Muscle of arm (tissue), 14 donors: ENCODE data around the gene TGFBI. TPM values are rescaled to one million over a fixed set of nuclear protein-coding genes. Genes with fewer than 3 reads are reported as not detected.
A peak's percentile ranks its signal among the peaks of the same experiment; 100 is the strongest.

Experiments
- DNase-seq: peaks from one replicate; pipeline ENCODE4 v3.0.0-alpha.2; 2013
- long read RNA-seq, 11 donors: transcript quantifications; one replicate each; lab custom pipeline, GENCODE V29; 2026
- polyA plus RNA-seq, 12 donors: library from polyadenylated mRNA; unstranded; fragments of 120-200 nt; gene quantifications; one replicate each; pipeline ENCODE4 v1.2.1, GENCODE V29; 2013; ENCODE audit not compliant: insufficient read length in 12 of 12

The TGFBI gene
- polyA plus RNA-seq, result 100 to 1,000 TPM in 10 of 12 donors, 10 to 100 TPM in 1, not detected in 1; 85.2 to 354 (median 186) TPM
- long read RNA-seq, donor 1, transcript TGFBI-201 (17 exons, 2,804 nt), result major isoform, 10 of 39 reads
- long read RNA-seq, donor 1, partial matches to known transcripts, result 29 of 39 reads
- long read RNA-seq, donor 1, other reads (novel, unspliced or antisense), result 0 of 39 reads
- long read RNA-seq, donor 2, transcript TGFBI-201 (17 exons, 2,804 nt), result major isoform, 10 of 24 reads
- long read RNA-seq, donor 2, partial matches to known transcripts, result 12 of 24 reads
- long read RNA-seq, donor 2, other reads (novel, unspliced or antisense), result 0 of 24 reads
- long read RNA-seq, donor 3, partial matches to known transcripts, result 0 of 4 reads
- long read RNA-seq, donor 3, other reads (novel, unspliced or antisense), result 0 of 4 reads
- long read RNA-seq, donor 4, partial matches to known transcripts, result 0 of 4 reads
- long read RNA-seq, donor 4, other reads (novel, unspliced or antisense), result 0 of 4 reads
- long read RNA-seq, donor 5, transcript TGFBI-201 (17 exons, 2,804 nt), result major isoform, 13 of 30 reads
- long read RNA-seq, donor 5, partial matches to known transcripts, result 17 of 30 reads
- long read RNA-seq, donor 5, other reads (novel, unspliced or antisense), result 0 of 30 reads
- long read RNA-seq, donor 6, transcript TGFBI-201 (17 exons, 2,804 nt), result major isoform, 6 of 6 reads
- long read RNA-seq, donor 6, partial matches to known transcripts, result 0 of 6 reads
- long read RNA-seq, donor 6, other reads (novel, unspliced or antisense), result 0 of 6 reads
- long read RNA-seq, donor 7, partial matches to known transcripts, result 14 of 18 reads
- long read RNA-seq, donor 7, other reads (novel, unspliced or antisense), result 0 of 18 reads
- long read RNA-seq, donor 8, transcript TGFBI-201 (17 exons, 2,804 nt), result major isoform, 15 of 33 reads
- long read RNA-seq, donor 8, partial matches to known transcripts, result 18 of 33 reads
- long read RNA-seq, donor 8, other reads (novel, unspliced or antisense), result 0 of 33 reads
- long read RNA-seq, donor 9, transcript TGFBI-201 (17 exons, 2,804 nt), result major isoform, 17 of 34 reads
- long read RNA-seq, donor 9, partial matches to known transcripts, result 14 of 34 reads
- long read RNA-seq, donor 9, other reads (novel, unspliced or antisense), result 0 of 34 reads
- long read RNA-seq, donor 10, transcript TGFBI-201 (17 exons, 2,804 nt), result major isoform, 21 of 41 reads
- long read RNA-seq, donor 10, partial matches to known transcripts, result 20 of 41 reads
- long read RNA-seq, donor 10, other reads (novel, unspliced or antisense), result 0 of 41 reads
- long read RNA-seq, donor 11, transcript TGFBI-201 (17 exons, 2,804 nt), result major isoform, 17 of 38 reads
- long read RNA-seq, donor 11, partial matches to known transcripts, result 21 of 38 reads
- long read RNA-seq, donor 11, other reads (novel, unspliced or antisense), result 0 of 38 reads

DNA sequence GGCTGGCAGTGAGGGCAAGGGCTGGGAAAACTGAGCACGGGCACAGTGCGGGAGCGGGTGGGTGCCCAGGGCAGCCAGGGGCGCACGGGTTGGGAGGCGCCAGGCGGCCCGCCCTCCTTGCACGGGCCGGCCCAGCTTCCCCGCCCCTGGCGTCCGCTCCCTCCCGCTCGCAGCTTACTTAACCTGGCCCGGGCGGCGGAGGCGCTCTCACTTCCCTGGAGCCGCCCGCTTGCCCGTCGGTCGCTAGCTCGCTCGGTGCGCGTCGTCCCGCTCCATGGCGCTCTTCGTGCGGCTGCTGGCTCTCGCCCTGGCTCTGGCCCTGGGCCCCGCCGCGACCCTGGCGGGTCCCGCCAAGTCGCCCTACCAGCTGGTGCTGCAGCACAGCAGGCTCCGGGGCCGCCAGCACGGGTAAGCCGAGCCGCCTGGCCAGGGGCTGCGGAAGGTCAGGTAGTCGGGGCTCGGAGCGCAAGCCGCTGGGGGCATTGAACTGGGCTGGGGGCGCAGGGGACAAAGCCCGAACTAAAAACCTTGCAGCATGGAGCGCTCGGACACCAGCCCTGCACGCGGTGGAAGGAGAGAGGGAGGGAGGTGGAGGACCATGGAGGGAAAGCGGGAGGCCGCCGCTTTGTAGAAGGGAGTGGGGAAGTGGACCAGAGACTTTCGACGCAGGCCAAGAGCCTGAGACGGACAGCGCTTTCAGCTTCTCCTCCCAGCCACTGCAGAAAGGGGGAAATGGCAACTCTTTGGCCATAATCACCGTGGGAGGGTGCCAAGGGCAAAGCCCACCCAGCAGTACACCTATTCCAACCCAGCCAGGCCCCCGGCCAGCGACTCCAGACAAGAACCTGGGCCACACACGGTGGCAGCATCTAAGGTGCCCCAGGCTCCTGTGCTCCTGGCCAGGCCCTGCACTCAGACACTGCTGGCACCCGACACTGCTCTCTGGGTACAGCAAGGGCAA lies at the start of gene TGFBI:
TSS of gene TGFBI (plus strand) at position 207 of the 961 bp plus-strand sequence. CDS start at position 275, 68 bp downstream.
- peak; percentile 66 for DNase-seq

DNA sequence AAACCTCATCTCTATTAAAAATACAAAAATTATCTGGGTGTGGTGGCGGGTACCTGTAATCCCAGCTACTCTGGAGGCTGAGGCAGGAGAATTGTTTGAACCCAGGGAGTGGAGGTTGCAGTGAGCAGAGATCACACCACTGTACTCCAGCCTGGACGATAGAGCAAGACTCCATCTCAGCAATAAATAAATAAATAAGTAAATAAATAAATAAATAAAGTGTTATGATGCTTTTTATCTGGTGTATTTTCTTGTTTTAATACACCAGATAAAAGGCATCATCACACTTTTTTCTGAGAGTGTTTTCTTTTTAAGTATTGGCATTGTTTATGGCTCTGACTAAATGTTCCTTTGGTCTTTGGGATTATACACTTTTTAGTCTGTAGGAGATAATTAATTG lies 49.8 kb upstream of the TGFBI start:
- no peak for DNase-seq

DNA sequence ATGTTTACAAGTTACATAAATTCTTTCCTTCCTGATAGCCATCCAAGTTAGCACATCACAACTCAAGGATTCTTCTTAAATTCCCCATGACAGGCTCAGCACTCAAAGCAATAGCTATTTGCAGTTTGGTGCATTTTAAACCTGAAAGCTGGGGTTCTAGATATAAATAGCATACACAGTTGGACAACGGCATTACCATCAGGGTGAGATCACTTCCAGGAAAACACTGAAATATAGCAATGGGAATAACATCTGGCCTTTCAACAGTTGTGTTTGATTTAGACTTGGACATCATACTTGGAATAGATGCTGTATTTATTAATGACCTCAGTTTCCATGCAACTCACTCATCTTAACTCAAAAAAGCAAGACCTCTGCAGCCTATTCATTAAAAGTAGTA lies 49.3 kb upstream of the TGFBI start:
- DNase-seq, result peak; percentile 94

DNA sequence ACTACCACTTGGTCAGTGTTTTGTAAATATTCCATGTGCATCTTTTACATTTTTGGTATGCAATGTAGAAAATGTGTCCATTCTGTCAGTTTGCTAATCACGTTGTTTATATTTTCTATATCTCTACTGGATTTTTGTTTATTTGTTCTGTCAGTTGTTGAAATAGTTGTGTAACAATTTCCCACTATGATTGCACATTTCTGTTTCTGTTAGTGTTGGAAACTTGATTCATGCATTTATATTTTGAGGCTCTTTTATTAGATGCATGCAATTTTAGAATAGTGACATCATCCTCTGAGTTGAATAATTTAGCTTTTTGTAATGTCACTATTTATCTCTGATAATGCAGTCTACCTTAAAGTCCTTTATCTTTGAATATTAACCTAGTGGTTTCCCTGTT lies 48.2 kb upstream of the TGFBI start:
- DNase-seq, result no peak

GRCh38 chr5:135985951-135986350 lies 42.8 kb upstream of the TGFBI start:
- no peak for DNase-seq

GRCh38 chr5:135986401-135986800 lies 42.4 kb upstream of the TGFBI start:
- DNase-seq, result no peak

DNA sequence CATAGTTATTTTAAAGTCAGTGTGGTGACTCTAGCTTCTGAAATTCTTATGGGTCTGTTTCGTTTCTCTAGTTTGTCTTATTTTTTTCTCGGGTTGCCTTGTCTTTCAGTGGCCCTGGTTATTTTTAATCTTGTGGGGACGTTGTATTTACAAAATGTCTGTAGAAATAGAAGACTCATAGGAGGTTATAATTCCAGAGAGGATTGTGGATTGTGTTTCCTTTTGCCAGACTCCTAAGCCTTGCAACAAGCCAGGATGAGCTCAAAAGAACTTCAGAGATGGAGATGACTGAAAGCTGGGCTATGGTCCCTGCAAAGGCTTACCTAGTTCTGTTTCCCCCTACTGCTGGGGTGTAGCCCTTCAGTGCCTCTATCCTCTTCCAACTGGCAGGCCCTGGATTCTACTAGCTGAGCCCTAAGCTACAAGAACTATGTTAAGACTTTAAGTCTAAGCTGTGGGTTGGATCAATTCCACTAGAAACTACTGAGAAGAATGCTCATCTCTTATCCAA lies 41.8 kb upstream of the TGFBI start:
- DNase-seq, result no peak

DNA sequence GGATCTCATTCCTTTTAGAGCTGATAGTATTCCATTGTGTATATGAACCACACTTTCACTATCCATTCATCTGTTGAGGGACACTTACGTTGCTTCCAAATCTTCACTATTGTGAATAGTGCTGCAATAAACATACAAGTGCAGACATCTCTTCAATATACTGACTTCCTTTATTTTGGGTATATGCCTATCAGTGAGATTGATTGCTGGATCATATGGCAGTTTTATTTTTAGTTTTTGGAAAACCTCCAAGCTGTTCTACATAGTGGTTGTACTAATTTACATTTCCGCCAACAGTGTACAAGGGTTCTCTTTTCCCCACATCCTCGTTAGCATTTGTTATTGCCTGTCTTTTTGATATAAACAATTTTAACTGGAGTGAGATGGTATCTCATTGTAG lies 40.2 kb upstream of the TGFBI start:
- DNase-seq, result no peak

DNA sequence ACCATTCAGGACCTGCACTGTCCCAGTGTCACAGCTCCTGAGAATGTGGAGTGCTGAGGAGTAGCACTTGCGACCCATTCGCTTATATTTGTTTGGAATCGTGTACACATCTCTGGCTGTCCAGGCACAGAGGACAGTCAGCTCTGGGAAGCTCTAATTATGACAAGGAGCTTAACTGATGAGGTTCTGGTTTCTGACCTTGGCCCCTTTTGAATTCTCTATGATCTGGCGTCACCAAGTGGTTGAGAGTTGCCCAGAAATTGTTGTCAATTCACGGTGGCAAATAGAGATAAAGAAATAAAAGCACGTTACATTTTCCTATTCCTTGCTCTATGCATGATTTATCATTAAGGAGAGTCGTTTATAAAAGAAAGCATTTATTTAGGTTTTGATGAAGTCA lies 39.1 kb upstream of the TGFBI start:
- DNase-seq, result no peak

DNA sequence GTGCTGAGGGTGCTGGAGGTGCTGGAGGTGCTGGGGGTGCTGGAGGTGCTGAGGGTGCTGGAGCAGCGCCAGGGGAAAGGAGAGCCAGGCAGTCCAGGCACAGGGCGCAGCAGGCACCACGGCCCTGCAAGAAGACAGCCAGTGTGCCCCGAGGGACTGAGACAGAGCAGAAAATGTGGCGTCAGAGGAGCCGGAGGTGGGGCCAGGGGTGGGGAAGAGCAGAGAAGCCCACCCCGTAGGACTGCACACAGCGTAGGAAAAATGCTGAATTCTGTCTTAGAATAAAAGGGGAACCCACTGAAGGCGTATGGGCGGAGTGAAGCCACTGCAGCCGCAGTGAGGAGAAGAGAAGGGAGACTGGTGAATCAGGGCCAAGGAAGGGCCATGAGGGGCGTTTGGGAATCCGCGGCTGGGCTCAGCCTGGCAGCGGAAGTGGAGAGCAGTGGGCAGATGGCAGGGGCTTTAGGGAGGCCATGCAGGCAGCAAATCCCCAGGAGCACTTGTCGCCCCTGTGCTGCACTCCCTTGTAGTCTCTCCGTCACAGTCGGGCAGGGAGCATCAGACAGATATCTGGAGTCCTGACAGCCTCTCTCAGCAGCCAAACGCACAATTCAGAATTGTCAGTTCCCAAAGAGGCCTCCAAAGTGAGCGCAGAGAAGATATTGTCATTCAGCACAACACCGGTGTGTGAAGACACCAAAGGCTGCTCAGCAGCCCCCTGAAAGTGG lies 38.1 kb upstream of the TGFBI start:
- no peak for DNase-seq

DNA sequence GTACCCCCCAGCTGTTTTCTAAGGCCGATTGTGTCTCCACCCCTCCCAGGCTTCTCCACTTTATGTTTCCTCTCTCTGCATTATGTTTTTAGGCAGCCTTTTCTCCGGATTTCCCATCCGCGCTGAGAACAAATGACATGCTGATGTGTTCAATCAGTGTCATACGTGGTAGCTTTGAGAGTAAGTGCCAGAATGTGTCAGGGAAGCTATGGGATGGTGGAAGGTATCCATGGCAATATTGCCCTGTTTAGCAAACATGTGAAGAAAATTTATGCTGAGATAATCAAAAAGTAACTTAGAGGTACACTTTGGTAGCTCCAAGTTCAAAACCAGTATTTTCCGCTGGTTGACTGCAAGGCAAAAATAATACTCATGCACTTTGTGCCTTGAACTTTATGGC lies 37.4 kb upstream of the TGFBI start:
- no peak for DNase-seq

GRCh38 chr5:135993335-135993879 lies 35.4 kb upstream of the TGFBI start:
- no peak for DNase-seq

GRCh38 chr5:135993880-135994636 lies 34.7 kb upstream of the TGFBI start:
- peak; percentile 81 for DNase-seq

DNA sequence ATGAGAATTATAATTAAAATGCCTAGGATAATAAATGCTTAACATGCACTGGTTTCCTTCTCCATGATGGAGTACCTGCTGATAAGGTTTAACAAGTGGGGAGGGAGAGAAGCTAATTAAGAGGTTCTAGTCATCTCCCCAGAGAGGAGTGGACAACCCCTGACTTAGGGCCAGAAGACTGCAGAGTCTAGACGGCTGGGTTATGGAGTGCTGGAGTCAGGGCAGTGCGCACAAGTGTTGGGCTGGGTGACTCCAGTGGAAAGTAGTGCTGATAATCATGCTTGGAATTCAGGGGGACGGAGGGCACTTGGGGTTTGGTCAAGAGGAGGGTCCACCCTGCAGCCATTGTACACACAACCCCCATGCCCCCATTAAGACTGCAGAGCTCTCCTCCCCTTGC lies 32.8 kb upstream of the TGFBI start:
- no peak for DNase-seq

GRCh38 chr5:135996611-135997010 lies 32.2 kb upstream of the TGFBI start:
- DNase-seq, result no peak

DNA sequence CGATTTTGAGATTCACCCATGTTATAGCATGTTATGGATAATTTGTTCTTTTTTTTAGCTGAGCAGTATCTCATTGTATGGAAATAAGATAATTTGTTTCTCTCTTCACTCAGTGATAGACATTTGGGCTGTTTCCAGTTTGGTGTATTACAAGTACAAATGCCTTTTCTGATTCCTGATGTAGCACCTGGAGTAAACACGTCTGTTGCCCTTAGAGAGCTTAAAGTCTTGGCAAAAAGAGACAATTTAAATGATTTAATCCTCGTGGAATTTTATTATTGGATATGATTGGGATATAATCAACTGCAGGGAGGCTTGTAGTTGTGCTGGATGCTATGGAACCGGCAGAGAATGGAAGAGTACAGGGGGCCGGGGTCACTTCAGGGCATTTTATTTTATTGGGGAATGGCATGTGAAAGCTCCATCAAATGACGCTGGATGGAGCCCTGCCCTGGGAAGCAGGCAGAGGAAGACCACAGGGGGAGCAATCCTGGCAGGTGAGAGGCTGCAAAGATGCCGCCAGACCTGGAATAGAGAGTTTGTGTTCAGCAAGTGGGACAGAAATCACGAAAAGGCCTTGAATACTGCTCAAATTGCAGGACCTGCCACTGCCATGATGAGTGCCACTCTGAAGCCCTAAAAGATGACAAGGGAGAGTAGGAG lies 31.0 kb upstream of the TGFBI start:
- no peak for DNase-seq

DNA sequence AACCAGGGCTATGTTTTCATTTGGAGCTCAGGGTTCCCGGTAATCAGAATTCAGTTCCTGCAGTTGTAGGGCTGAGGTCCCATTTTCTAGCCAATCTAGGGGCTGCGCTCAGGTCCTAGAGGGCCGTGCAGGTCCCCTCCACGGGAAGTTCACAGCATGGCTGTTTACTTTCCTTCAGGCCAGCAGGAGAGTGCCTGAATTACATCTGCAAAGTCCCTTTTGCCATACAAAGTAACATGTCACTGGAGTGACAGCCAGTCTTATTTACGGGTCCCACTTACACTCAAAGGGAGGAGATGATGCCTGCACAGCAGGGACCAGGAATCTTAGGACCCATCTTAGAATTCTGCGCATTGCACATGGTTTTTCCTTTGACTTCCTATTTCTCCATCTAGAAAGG lies 29.9 kb upstream of the TGFBI start:
- no peak for DNase-seq
